ENCODE measurements around the gene TRIM72. TPM values are rescaled to one million over a fixed set of nuclear protein-coding genes. Genes with fewer than 3 reads are reported as not detected.

TRIM72 gene, protein sequence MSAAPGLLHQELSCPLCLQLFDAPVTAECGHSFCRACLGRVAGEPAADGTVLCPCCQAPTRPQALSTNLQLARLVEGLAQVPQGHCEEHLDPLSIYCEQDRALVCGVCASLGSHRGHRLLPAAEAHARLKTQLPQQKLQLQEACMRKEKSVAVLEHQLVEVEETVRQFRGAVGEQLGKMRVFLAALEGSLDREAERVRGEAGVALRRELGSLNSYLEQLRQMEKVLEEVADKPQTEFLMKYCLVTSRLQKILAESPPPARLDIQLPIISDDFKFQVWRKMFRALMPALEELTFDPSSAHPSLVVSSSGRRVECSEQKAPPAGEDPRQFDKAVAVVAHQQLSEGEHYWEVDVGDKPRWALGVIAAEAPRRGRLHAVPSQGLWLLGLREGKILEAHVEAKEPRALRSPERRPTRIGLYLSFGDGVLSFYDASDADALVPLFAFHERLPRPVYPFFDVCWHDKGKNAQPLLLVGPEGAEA
- 0.04 TPM for polyA plus RNA-seq (2012; ENCODE audit: insufficient read length, low read depth)

DNA sequence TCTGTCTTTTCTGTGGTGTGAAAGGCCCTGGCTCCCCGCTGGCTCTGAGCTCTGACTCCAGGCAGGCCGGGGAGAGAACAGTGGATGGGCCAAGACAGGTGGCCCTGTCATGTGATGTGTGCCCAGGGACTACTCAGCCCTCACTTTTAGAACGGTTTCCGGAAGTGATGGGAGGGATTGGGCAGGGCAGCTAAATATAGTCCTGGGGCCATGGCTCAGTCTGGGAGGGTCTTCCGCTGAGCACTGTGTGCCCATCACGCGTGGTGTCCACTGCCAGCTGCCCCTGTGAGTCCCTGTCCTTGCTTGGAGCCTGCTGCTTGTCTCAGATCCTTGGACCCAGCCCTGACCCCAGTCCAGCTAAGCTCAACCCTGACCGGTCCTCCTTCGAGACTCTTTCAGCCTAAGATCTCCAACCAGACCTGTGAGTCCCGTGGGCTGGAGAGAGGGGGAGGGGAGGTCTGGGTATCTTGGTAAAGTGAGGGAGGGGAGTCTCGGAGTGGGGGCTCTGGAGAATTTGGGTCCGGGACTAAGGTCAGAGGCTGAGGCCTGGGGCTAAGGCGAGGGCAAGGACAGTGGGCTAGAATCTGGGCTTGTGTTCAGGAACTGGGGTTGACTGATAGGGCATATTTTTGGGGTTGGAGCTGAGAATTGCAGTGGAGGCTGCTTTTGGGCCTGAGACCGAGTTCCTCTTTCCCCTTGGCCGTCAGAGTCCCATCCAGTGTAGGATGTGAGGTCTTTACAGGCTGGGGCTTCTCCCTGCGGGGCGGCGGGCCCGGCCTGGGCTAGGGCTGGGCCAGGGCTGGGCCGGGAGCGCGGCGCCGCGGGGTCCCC lies at the start of gene TRIM72:
TRIM72 (plus strand) TSS at position 243 of the 831 bp plus-strand sequence. CDS start 620 bp downstream, outside the sequence.
- TF ChIP-seq POLR2AphosphoS5 (IDR thresholded peaks at IDR 0.05; ENCODE audit: low read depth, low read length) (no peak), SIN3A (IDR thresholded peaks at IDR 0.05; ENCODE audit: borderline replicate concordance, insufficient read depth, low read length) (no peak), FOXP2 (optimal IDR thresholded peaks at IDR 0.05; ENCODE audit: borderline replicate concordance, extremely low read depth, extremely low read length, insufficient read depth) (no peak), TAF1 (IDR thresholded peaks at IDR 0.05; ENCODE audit: borderline replicate concordance, insufficient read depth, low read length) (no peak)
- TF ChIP-seq, protein P1, sequence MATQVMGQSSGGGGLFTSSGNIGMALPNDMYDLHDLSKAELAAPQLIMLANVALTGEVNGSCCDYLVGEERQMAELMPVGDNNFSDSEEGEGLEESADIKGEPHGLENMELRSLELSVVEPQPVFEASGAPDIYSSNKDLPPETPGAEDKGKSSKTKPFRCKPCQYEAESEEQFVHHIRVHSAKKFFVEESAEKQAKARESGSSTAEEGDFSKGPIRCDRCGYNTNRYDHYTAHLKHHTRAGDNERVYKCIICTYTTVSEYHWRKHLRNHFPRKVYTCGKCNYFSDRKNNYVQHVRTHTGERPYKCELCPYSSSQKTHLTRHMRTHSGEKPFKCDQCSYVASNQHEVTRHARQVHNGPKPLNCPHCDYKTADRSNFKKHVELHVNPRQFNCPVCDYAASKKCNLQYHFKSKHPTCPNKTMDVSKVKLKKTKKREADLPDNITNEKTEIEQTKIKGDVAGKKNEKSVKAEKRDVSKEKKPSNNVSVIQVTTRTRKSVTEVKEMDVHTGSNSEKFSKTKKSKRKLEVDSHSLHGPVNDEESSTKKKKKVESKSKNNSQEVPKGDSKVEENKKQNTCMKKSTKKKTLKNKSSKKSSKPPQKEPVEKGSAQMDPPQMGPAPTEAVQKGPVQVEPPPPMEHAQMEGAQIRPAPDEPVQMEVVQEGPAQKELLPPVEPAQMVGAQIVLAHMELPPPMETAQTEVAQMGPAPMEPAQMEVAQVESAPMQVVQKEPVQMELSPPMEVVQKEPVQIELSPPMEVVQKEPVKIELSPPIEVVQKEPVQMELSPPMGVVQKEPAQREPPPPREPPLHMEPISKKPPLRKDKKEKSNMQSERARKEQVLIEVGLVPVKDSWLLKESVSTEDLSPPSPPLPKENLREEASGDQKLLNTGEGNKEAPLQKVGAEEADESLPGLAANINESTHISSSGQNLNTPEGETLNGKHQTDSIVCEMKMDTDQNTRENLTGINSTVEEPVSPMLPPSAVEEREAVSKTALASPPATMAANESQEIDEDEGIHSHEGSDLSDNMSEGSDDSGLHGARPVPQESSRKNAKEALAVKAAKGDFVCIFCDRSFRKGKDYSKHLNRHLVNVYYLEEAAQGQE (IDR thresholded peaks at IDR 0.05; ENCODE audit: insufficient read depth in 1 of 2, low read depth in 2 of 2, low read length in 2 of 2), result no peak

DNA sequence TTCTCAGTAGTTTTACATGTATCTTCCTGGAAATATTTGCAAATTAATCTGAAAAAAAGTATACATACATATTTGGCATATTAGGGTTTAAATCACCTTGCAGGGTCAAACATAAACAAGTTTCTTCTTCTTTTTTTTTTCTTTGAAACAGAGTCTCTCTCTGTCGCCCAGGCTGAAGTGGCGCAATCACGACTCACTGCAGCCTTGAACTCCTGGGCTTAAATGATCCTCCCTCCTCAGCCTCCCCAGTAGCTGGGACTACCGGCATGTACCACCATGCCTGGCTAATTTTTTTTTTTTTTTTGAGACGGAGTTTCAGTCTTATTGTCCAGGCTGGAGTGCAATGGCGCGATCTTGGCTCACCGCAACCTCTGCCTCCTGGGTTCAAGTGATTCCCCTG lies 46.6 kb upstream of the TRIM72 start:
- TF ChIP-seq TAF1 (IDR thresholded peaks at IDR 0.05; ENCODE audit: borderline replicate concordance, insufficient read depth, low read length), result no peak
- no peak for TF ChIP-seq SIN3A (IDR thresholded peaks at IDR 0.05; ENCODE audit: borderline replicate concordance, insufficient read depth, low read length)
- no peak for TF ChIP-seq FOXP2 (optimal IDR thresholded peaks at IDR 0.05; ENCODE audit: borderline replicate concordance, extremely low read depth, extremely low read length, insufficient read depth)
- TF ChIP-seq POLR2AphosphoS5 (IDR thresholded peaks at IDR 0.05; ENCODE audit: low read depth, low read length), result no peak
- TF ChIP-seq, protein P1 (IDR thresholded peaks at IDR 0.05; ENCODE audit: insufficient read depth in 1 of 2, low read depth in 2 of 2, low read length in 2 of 2), result no peak

DNA sequence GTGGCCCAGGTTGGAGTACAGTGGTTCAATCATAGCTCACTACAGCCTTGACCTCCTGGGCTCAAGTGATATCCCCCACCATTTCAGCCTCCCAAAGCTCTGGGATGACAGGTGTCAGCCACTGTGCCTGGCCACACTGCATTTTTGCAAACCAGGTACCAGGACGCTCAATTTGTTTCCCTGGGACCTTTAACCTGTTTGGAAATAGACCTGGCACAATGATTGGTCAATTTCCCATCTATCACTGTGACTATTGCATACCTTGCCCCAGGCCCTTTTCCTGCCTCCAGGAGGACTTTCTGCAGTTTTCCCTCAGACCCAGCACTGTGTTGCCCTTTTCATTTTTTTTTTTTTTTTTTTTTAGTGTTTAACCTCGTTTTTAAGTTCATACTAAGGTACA lies 45.1 kb upstream of the TRIM72 start:
- TF ChIP-seq POLR2AphosphoS5 (IDR thresholded peaks at IDR 0.05; ENCODE audit: low read depth, low read length) (no peak), SIN3A (IDR thresholded peaks at IDR 0.05; ENCODE audit: borderline replicate concordance, insufficient read depth, low read length) (no peak), TAF1 (IDR thresholded peaks at IDR 0.05; ENCODE audit: borderline replicate concordance, insufficient read depth, low read length) (no peak), FOXP2 (optimal IDR thresholded peaks at IDR 0.05; ENCODE audit: borderline replicate concordance, extremely low read depth, extremely low read length, insufficient read depth) (no peak)
- TF ChIP-seq, protein P1 (IDR thresholded peaks at IDR 0.05; ENCODE audit: insufficient read depth in 1 of 2, low read depth in 2 of 2, low read length in 2 of 2), result no peak

DNA sequence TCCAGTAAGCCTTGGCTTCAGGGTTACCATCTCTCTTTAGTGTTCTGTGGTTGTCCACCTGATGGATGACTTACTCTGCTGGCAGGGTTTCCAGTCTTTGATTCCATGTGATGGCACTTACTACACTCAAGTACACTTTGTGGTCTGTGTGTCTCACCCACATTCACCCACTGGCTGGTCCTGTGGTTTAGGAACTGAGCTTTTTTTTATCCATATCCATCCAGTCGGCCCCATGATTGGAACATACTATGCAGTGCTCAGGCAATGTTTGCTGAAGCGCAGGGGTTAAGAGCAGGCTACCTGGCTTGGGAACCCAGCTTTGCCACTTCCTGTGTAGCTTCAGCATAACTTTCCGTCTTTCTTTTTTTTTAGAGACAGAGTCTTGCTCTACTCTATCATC lies 36.8 kb upstream of the TRIM72 start:
- TF ChIP-seq TAF1 (IDR thresholded peaks at IDR 0.05; ENCODE audit: borderline replicate concordance, insufficient read depth, low read length) (no peak), POLR2AphosphoS5 (IDR thresholded peaks at IDR 0.05; ENCODE audit: low read depth, low read length) (no peak), FOXP2 (optimal IDR thresholded peaks at IDR 0.05; ENCODE audit: borderline replicate concordance, extremely low read depth, extremely low read length, insufficient read depth) (no peak), SIN3A (IDR thresholded peaks at IDR 0.05; ENCODE audit: borderline replicate concordance, insufficient read depth, low read length) (no peak)
- TF ChIP-seq, protein P1 (IDR thresholded peaks at IDR 0.05; ENCODE audit: insufficient read depth in 1 of 2, low read depth in 2 of 2, low read length in 2 of 2), result no peak

All from PFSK-1 (cell line).